ENCODE measurements around the gene RNF222.

- TF ChIP-seq CTCF (IDR thresholded peaks at IDR 0.05) = no peak
- no peak for TF ChIP-seq EZH2 (IDR thresholded peaks at IDR 0.05; ENCODE audit: borderline replicate concordance, insufficient read depth, low read depth, low read length, poor library complexity, severe bottlenecking)
Measured at GRCh38 chr17:8345052-8345690, 52.5 kb downstream of the RNF222 start.

All from B cell (primary cell).